Measurements from ENCODE around the gene TNNI3. TPM values are rescaled to one million over a fixed set of nuclear protein-coding genes. Genes with fewer than 3 reads are reported as not detected.
"Not testable (repeated sequence)": the region's sequence is repeated elsewhere in the genome, so short reads cannot be mapped to it uniquely, and the experiment has no call there.

TNNI3 gene
- total RNA-seq, 1 experiment from 2014 or later: not detected

- DNase-seq (ENCODE audit: low read depth); in situ Hi-C loops (cut with HindIII; ENCODE audit: low pct_unique_long_range_greater_than_20kb, low sequenced_read_pairs): not testable (repeated sequence)
These were observed 1.7 kb downstream of the TNNI3 start for GRCh38 chr19:55155784-55156183.

- in situ Hi-C loops (cut with HindIII; ENCODE audit: low pct_unique_long_range_greater_than_20kb, low sequenced_read_pairs): no loop called here
- no peak for DNase-seq (ENCODE audit: low read depth)
These were observed 3.8 kb downstream of the TNNI3 start for GRCh38 chr19:55153652-55154264.

GRCh38 chr19:55152017-55152416 lies 5.5 kb downstream of the TNNI3 start:
- DNase-seq (ENCODE audit: low read depth): no peak
- in situ Hi-C loops (cut with HindIII; ENCODE audit: low pct_unique_long_range_greater_than_20kb, low sequenced_read_pairs): no loop called here

- in situ Hi-C loops (cut with HindIII; ENCODE audit: low pct_unique_long_range_greater_than_20kb, low sequenced_read_pairs): no loop called here
These were observed 8.2 kb downstream of the TNNI3 start, which contains the start of gene TNNT1 for GRCh38 chr19:55149078-55150003. TSS of gene TNNT1 (minus strand) at chr19:55149206. CDS start at chr19:55147157, 2,049 bp downstream.

GRCh38 chr19:55147545-55148251 lies 9.8 kb downstream of the TNNI3 start:
- in situ Hi-C loops (cut with HindIII; ENCODE audit: low pct_unique_long_range_greater_than_20kb, low sequenced_read_pairs): no loop called here
- DNase-seq (ENCODE audit: low read depth): no peak

More at GRCh38 chr19:55149078-55150003, 8.2 kb downstream of the TNNI3 start, which contains the start of gene TNNT1:
- DNase-seq (ENCODE audit: low read depth): no peak

- peak; percentile 96 for DNase-seq (ENCODE audit: low read depth)
- in situ Hi-C loops (cut with HindIII; ENCODE audit: low pct_unique_long_range_greater_than_20kb, low sequenced_read_pairs): no loop called here
These were observed 10.7 kb downstream of the TNNI3 start for GRCh38 chr19:55146705-55147273.

GRCh38 chr19:55146078-55146704 lies 11.3 kb downstream of the TNNI3 start:
- peak; percentile 55 for DNase-seq (ENCODE audit: low read depth)
- in situ Hi-C loops (cut with HindIII; ENCODE audit: low pct_unique_long_range_greater_than_20kb, low sequenced_read_pairs): no loop called here

- in situ Hi-C loops (cut with HindIII; ENCODE audit: low pct_unique_long_range_greater_than_20kb, low sequenced_read_pairs): no loop called here
- DNase-seq (ENCODE audit: low read depth): no peak
These were observed 12.3 kb downstream of the TNNI3 start for GRCh38 chr19:55145232-55145631.

GRCh38 chr19:55141696-55142095 lies 15.8 kb downstream of the TNNI3 start:
- in situ Hi-C loops (cut with HindIII; ENCODE audit: low pct_unique_long_range_greater_than_20kb, low sequenced_read_pairs): no loop called here
- no peak for DNase-seq (ENCODE audit: low read depth)

- DNase-seq (ENCODE audit: low read depth): no peak
- in situ Hi-C loops (cut with HindIII; ENCODE audit: low pct_unique_long_range_greater_than_20kb, low sequenced_read_pairs): no loop called here
These were observed 19.6 kb downstream of the TNNI3 start for GRCh38 chr19:55137915-55138314.

GRCh38 chr19:55136399-55137102 lies 21.0 kb downstream of the TNNI3 start:
- in situ Hi-C loops (cut with HindIII; ENCODE audit: low pct_unique_long_range_greater_than_20kb, low sequenced_read_pairs): no loop called here
- no peak for DNase-seq (ENCODE audit: low read depth)

- in situ Hi-C loops (cut with HindIII; ENCODE audit: low pct_unique_long_range_greater_than_20kb, low sequenced_read_pairs): no loop called here
- DNase-seq (ENCODE audit: low read depth): no peak
These were observed 22.8 kb downstream of the TNNI3 start for GRCh38 chr19:55134736-55135135.

GRCh38 chr19:55133639-55134444 lies 23.7 kb downstream of the TNNI3 start:
- DNase-seq (ENCODE audit: low read depth): no peak
- in situ Hi-C loops (cut with HindIII; ENCODE audit: low pct_unique_long_range_greater_than_20kb, low sequenced_read_pairs): no loop called here

GRCh38 chr19:55132453-55133129 lies 24.9 kb downstream of the TNNI3 start:
- in situ Hi-C loops (cut with HindIII; ENCODE audit: low pct_unique_long_range_greater_than_20kb, low sequenced_read_pairs): no loop called here

GRCh38 chr19:55131421-55131820 lies 26.1 kb downstream of the TNNI3 start:
- no peak for DNase-seq (ENCODE audit: low read depth)
- in situ Hi-C loops (cut with HindIII; ENCODE audit: low pct_unique_long_range_greater_than_20kb, low sequenced_read_pairs): no loop called here

More at GRCh38 chr19:55132453-55133129, 24.9 kb downstream of the TNNI3 start:
- no peak for DNase-seq (ENCODE audit: low read depth)

- in situ Hi-C loops (cut with HindIII; ENCODE audit: low pct_unique_long_range_greater_than_20kb, low sequenced_read_pairs): no loop called here
- DNase-seq (ENCODE audit: low read depth): no peak
These were observed 38.5 kb downstream of the TNNI3 start for GRCh38 chr19:55119053-55119452.
